Large intestine (tissue), 3 donors: ENCODE data around the gene TBC1D16. TPM values are rescaled to one million over a fixed set of nuclear protein-coding genes. Genes with fewer than 3 reads are reported as not detected.

Experiments used
- DNase-seq, 2 donors: peaks; one replicate each; pipeline versions ENCODE4 v3.0.0 to v3.0.0-alpha.2; 2013
- H3K27ac ChIP-seq: one replicate; pipeline ENCODE4 v1.5.1; 2013; ENCODE audit warnings: low read length
- H3K27me3 ChIP-seq: 2 replicates; pipeline ENCODE4 v1.6.1; 2013; ENCODE audit warnings: low read length; ENCODE audit not compliant: control insufficient read depth, insufficient read depth
- H3K36me3 ChIP-seq: 2 replicates; pipeline ENCODE4 v1.6.1; 2013; ENCODE audit warnings: low read length; ENCODE audit not compliant: control insufficient read depth, insufficient read depth
- H3K4me1 ChIP-seq: one replicate; pipeline ENCODE4 v1.6.1; 2013; ENCODE audit warnings: low read length; ENCODE audit not compliant: control insufficient read depth, insufficient read depth
- H3K4me3 ChIP-seq: one replicate; pipeline ENCODE4 v1.5.1; 2013; ENCODE audit warnings: low read length
- H3K9me3 ChIP-seq: one replicate; pipeline ENCODE4 v1.6.1; 2013; ENCODE audit warnings: mild to moderate bottlenecking, low read depth, low read length, moderate library complexity; ENCODE audit not compliant: control insufficient read depth
- WGBS: methylation state at CpG from one replicate; pipeline ENCODE4 v1.1.5; 2013; ENCODE audit warnings: low lambda C conversion rate; ENCODE audit not compliant: insufficient coverage; 5-methylcytosine and 5-hydroxymethylcytosine counted together
- polyA plus RNA-seq: library from polyadenylated mRNA; unstranded; fragments of 120-200 nt; gene quantifications from one replicate; pipeline ENCODE4 v1.2.1, GENCODE V29; 2013

TBC1D16 gene
- polyA plus RNA-seq, 1 donor = 29.9 TPM

DNA sequence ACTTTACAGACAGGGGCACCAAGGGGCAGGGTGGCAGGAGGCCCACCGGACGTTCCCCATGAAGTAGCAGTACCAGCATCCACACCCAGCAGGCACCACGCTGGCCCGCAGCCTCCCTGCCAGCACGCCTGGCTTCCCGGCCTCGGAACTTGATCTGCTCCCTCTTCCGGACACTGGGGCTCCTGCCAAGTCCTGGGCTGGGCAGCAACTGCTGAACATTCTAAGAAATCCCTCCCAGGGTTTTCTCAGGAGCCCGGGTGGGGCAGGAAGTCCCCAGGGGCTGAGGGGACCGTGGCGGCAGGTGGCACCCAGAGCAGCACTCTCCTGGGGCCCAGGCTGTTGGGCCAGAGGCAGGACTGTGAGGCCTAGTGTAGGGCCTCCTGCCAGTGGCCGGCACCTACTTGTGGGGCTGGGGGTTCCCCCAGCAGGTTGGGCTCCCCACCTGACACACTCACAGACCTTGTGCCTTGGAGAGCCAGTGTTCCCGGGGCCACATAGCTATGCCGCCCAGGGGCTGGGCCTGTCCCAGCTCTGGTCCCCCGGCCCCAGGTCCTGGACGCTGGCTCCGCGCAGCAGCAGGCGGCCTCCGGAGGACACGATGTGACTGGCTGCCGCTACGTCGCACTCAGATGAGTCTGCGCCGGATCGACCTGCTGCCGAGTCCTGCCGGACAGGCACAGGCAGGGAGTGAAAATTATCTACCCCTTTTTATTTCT lies 110.3 kb downstream of the TBC1D16 start:
- peaks cover 82% of the 10 kb centered on the region for H3K4me1 ChIP-seq
- peak overlapping the region; percentile 98 for H3K27ac ChIP-seq
- H3K27me3 ChIP-seq = peaks cover 16% of the 10 kb centered on the region
- 20% methylated on average over 1 of the region's 29 CpGs for WGBS
- DNase-seq = peak; percentile 64 to 89
- H3K9me3 ChIP-seq = peaks cover 3% of the 10 kb centered on the region
- H3K4me3 ChIP-seq = no peak overlapping the region
- H3K36me3 ChIP-seq = no peaks in the 10 kb centered on the region

DNA sequence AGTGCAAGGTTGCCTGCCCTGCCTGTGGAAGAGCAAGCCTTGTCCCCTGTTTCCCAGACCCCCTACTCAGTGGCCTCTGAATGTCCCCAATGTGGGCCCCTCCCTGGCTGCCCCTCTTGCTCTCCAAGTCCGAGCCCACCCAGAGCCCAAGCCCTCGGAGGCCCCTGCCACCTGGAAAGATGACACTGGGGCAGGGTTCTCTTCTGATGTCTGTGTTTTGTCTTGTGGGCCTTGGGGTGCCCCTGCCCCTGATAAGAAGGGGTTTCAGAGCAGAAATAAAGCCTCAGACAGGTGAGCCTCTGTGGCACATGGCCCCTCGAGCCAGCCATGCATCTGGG lies 111.1 kb downstream of the TBC1D16 start:
- WGBS = no CpG with 5 or more reads among the region's 3 CpGs
- Histone ChIP-seq H3K9me3 (no peaks in the 10 kb centered on the region), H3K4me3 (no peak overlapping the region), H3K27me3 (peaks cover 11% of the 10 kb centered on the region), H3K4me1 (peaks cover 83% of the 10 kb centered on the region), H3K27ac (peak overlapping the region; percentile 98), H3K36me3 (no peaks in the 10 kb centered on the region)
- DNase-seq = no peak

DNA sequence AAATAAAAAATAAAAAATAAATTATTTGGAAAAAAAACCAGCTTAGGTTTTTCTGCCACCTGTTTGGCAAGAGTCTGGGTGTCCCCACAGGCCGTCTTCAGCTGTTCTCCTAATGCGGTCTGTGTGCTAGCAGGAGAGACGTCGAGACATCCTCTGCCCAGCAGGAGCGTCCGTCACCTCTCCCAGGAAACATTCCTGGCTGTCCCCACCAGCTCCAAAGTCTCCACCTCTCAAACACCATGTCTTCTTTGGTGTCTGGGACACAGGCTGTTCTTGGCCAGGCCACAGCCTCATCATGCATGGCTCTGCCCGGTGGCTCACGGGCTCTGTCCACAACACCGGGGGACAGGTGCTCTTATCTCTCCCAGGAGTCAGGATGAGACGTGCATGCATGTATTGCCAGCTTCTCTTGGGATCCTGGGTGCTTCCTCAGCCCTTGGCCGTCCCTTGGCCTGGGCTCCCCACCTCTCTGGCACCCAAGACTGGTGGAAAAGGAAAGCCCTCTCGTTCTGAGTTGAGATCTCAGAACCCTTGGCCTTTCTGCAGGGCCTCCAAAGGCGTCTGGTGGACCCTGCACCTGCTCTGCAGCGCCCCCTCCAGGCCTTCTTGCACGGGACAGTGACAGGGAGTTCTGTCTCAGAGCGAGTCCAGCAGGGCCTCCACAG lies 111.6 kb downstream of the TBC1D16 start:
- Histone ChIP-seq H3K27ac (peak overlapping the region; percentile 98), H3K27me3 (peaks cover 7% of the 10 kb centered on the region), H3K4me3 (no peak overlapping the region), H3K9me3 (no peaks in the 10 kb centered on the region), H3K36me3 (no peaks in the 10 kb centered on the region), H3K4me1 (peaks cover 82% of the 10 kb centered on the region)
- 60% methylated on average over 1 of the region's 16 CpGs for WGBS
- DNase-seq = peak; percentile 75 to 87

DNA sequence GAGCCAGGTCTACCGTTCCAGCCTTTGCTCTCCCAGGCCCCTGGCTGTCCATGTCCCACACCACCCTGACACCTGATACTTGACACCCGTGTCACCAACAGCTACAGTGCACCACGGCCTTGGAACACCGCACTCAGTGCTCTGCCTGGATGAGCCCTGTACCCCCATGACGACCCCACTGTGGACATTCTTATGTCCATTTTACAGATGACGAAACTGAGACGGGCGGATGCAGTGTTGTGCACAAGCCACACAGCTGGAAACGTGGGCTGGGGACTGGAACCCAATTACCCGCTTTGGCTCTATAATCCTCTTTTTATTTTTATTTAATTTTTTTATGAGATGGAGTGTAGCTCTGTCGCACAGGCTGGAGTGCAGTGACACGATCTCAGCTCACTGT lies 112.9 kb downstream of the TBC1D16 start:
- no peak for DNase-seq
- no peaks in the 10 kb centered on the region for H3K9me3 ChIP-seq
- WGBS = 100% methylated on average over 1 of the region's 12 CpGs
- H3K27ac ChIP-seq = peak overlapping the region; percentile 98
- H3K4me1 ChIP-seq = peaks cover 72% of the 10 kb centered on the region
- H3K4me3 ChIP-seq = no peak overlapping the region
- H3K36me3 ChIP-seq = no peaks in the 10 kb centered on the region
- H3K27me3 ChIP-seq = peaks cover 3% of the 10 kb centered on the region

DNA sequence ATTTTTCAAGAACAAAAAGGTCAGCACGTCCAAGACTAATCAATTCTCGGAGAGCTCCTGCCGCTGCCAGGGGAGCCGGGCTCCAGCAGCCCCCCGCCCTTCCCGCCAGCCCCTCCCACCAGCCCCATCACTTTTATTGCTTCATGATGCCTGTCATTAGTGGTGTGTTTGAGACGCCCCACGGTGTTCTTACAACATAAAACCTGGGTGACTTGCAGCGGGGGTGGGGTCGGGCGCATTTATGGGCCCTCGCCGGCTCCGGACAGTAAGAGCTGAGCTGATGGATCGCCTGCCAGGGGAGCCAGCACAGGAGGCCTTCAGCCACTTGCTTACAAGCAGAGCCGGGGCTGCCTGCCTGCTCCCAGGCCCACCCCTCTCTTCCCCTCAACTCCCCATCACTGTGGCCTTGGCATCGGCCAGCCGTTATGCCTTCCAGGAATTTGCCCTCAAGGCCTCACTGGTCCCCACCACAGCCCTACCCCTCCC lies 113.5 kb downstream of the TBC1D16 start:
- Histone ChIP-seq H3K4me3 (peak overlapping the region; percentile 32), H3K27ac (peak overlapping the region; percentile 75), H3K36me3 (no peaks in the 10 kb centered on the region), H3K27me3 (peaks cover 3% of the 10 kb centered on the region), H3K4me1 (peaks cover 67% of the 10 kb centered on the region), H3K9me3 (no peaks in the 10 kb centered on the region)
- DNase-seq = no peak
- no CpG with 5 or more reads among the region's 18 CpGs for WGBS

DNA sequence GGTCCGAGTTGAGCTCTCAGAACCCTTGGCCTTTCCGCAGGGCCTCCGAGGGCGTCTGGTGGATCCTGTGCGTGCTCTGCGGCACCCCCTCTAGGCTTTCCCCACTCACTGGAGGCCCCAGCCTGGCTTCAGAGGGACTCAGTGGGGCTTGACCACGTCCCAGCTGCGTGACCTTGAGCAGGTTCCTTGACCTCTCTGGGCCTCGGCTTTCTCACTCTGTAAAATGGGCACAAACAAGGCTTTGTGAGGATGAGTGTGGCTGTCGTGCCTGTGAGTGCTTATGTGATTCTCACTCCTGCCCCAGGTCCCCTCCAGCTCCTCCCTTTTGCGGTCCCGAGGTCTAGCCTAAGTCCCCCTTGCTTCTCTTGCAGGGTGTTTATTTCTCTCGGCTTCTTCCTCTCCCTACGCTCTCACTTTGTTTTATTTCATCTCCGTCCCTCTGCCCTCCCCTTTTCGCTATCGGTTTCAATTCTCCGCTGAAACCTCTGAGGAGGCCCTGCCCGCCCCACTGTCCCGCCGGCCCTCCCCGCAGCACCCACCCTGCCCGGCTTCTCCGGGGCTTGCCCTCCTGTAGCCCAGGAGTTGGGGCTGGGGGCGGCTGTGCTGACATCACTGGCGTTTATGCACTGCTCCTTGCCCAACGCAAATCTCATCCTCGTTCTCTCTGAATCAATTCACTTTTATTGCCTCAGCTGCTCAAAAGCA lies 114.1 kb downstream of the TBC1D16 start:
- H3K4me1 ChIP-seq = peaks cover 61% of the 10 kb centered on the region
- peaks cover 3% of the 10 kb centered on the region for H3K27me3 ChIP-seq
- peak overlapping the region; percentile 75 for H3K27ac ChIP-seq
- DNase-seq = peak in 1 of 2 donors; percentile 85
- WGBS = no CpG with 5 or more reads among the region's 28 CpGs
- H3K4me3 ChIP-seq = peak overlapping the region; percentile 32
- no peaks in the 10 kb centered on the region for H3K9me3 ChIP-seq
- no peaks in the 10 kb centered on the region for H3K36me3 ChIP-seq

DNA sequence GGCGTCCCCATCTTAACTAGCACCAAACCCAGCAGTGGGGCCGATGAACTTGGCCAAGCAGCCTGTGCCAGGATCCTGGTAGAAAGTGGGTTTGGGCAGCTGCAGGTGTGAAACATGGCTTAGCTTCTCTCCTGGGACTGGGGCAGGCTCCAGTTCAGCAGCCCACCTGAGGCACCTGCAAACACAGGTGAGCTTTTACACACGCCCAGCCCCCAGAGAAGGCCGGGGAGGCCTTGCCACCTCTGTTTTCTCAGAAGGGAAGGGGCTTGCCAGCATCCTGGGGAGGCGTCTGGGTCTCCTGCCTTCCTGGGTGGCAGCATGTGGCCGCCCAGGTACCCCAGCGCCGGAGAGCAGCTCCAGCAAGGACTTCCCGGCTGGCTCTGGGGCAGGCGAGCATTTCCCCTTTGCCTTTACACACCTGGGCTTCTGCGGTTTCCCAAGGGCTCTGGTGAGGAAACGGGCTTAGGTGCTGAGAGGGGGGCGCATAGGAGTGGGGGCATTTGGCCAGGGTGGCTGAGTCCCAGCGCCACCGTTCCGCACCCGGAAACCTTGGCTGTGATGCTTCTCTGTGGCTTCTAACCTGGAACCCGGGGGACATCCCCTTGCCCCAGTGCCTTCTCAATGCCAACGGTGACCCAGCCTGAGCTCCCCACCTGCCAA lies 114.8 kb downstream of the TBC1D16 start:
- Histone ChIP-seq H3K9me3 (peaks cover 2% of the 10 kb centered on the region), H3K27ac (no peak overlapping the region), H3K27me3 (peaks cover 3% of the 10 kb centered on the region), H3K4me3 (no peak overlapping the region), H3K36me3 (no peaks in the 10 kb centered on the region), H3K4me1 (peaks cover 62% of the 10 kb centered on the region)
- DNase-seq = no peak
- WGBS = no CpG with 5 or more reads among the region's 19 CpGs

DNA sequence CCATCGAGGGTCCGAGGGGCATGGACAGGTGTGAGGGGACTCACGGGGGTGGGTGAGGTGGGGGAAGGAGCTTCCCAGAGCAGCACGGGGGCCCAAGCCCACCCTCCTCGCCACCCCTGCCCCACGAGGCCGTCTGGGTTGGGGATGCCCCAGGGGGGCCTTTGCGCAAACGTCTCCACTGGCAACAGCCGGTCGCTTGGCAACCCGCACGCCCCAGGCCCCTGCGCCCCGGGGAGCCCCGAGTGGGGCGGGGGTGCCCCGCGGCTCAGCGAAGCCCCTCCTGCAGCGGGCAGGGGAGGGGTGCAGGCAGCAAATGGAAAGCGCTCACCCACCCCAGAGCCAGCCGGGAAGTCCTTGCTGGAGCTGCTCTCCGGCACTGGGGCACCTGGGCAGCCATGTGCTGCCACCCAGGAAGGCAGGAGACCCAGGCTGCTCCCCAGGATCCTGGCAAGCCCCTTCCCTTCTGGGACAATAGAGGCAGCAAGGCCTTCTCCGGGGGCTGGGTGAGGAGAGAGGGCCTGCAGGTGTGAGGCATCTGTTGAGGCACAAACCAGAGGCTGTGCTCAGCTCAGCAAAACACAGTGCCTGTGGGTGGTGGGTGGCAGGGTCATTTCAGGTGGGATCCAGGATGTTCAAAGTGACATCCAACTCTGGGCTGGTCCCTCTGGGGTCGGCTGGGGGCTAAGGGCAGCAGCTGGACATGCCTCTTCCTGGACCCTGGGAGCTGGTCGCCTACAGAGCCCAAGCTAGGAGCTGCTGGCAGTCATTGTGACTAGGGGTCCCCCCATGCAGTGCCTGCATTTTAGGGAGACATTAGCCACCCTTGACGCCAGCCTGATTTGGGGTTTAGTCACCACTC lies 115.6 kb downstream of the TBC1D16 start:
- Histone ChIP-seq H3K4me3 (no peak overlapping the region), H3K9me3 (peaks cover 3% of the 10 kb centered on the region), H3K36me3 (no peaks in the 10 kb centered on the region), H3K4me1 (peaks cover 62% of the 10 kb centered on the region), H3K27ac (no peak overlapping the region), H3K27me3 (peaks cover 3% of the 10 kb centered on the region)
- DNase-seq = no peak
- no CpG with 5 or more reads among the region's 28 CpGs for WGBS

DNA sequence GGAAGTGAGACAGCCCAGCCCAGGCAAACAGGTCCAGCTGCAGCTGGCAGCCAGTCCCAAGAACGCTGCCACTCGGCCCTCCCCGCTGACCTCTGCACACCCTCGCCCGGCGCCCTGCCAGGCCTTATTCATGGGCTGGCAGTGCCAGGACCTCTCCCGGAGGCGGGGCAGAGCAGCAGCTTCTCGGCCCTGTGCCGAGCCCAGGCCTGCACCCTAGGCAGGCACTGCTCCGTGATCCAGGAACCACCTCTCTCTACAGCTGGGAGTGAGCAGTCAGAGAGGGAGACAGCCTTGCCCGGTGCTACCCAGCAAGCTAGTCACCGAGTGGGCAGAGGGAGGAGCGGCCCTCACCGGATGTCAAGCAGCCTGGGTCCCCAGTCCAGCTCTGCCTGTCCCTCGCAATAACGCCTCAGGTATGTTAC lies 116.5 kb downstream of the TBC1D16 start:
- H3K4me1 ChIP-seq = peaks cover 56% of the 10 kb centered on the region
- no peak overlapping the region for H3K27ac ChIP-seq
- DNase-seq = no peak
- H3K36me3 ChIP-seq = no peaks in the 10 kb centered on the region
- no peak overlapping the region for H3K4me3 ChIP-seq
- WGBS = no CpG with 5 or more reads among the region's 17 CpGs
- peaks cover 3% of the 10 kb centered on the region for H3K9me3 ChIP-seq
- peaks cover 3% of the 10 kb centered on the region for H3K27me3 ChIP-seq
